Keratinocyte (primary cell): ENCODE data around the gene FCER1A. TPM values are rescaled to one million over a fixed set of nuclear protein-coding genes. Genes with fewer than 3 reads are reported as not detected.

Source experiments
- DNase-seq: peaks from one replicate; pipeline ENCODE4 v3.0.0-alpha.2; 2011; ENCODE audit warnings: low read depth, missing footprints, low spot score
- FAIRE-seq: peaks from 2 replicates; lab custom pipeline; 2011; peaks lifted over from hg19 to GRCh38; lab: Jason Lieb, UNC
- H2AFZ ChIP-seq: 2 replicates; pipeline ENCODE4 v1.6.0; 2012; ENCODE audit warnings: low read length, control low read depth, inconsistent platforms; ENCODE audit not compliant: control insufficient read depth
- H3K27ac ChIP-seq: 2 replicates; pipeline ENCODE4 v1.5.1; 2011; ENCODE audit warnings: low read length; ENCODE audit not compliant: control insufficient read depth, insufficient read depth
- H3K27me3 ChIP-seq: 3 replicates; pipeline ENCODE4 v1.6.0; 2011; ENCODE audit warnings: low read length; ENCODE audit not compliant: control insufficient read depth, insufficient read depth; ENCODE audit errors: extremely low read depth
- H3K36me3 ChIP-seq, 2 experiments: 2 replicates in 1 of 2; 3 replicates in 1 of 2; pipeline ENCODE4 v1.5.1; 2011; ENCODE audit warnings: low read length in 2 of 2, mild to moderate bottlenecking in 1 of 2; ENCODE audit not compliant: control insufficient read depth in 2 of 2, insufficient read depth in 2 of 2; ENCODE audit errors: extremely low read depth in 1 of 2
- H3K4me1 ChIP-seq: 3 replicates; pipeline ENCODE4 v1.5.1; 2011; ENCODE audit warnings: low read length; ENCODE audit not compliant: control insufficient read depth, insufficient read depth; ENCODE audit errors: extremely low read depth
- H3K4me2 ChIP-seq: 3 replicates; pipeline ENCODE4 v1.6.0; 2011; ENCODE audit warnings: low read depth, low read length; ENCODE audit not compliant: control insufficient read depth, insufficient read depth; ENCODE audit errors: extremely low read depth
- H3K4me3 ChIP-seq, 3 experiments: fragments of 200-600 bp in 1 of 3; sonication (generic) in 1 of 3; 2 replicates in 2 of 3; 3 replicates in 1 of 3; pipeline ENCODE4 v1.5.1; 2011 to 2016; ENCODE audit warnings: low read length in 3 of 3, mild to moderate bottlenecking in 3 of 3, control low read depth in 2 of 3, inconsistent platforms in 1 of 3, low read depth in 1 of 3, mixed read lengths in 1 of 3, mixed run types in 1 of 3, moderate library complexity in 1 of 3; ENCODE audit not compliant: control insufficient read depth in 2 of 3, insufficient read depth in 2 of 3; ENCODE audit errors: extremely low read depth in 1 of 3
- H3K79me2 ChIP-seq: 2 replicates; pipeline ENCODE4 v1.6.0; 2012; ENCODE audit warnings: low read length; ENCODE audit not compliant: control insufficient read depth, insufficient read depth
- H3K9ac ChIP-seq: 3 replicates; pipeline ENCODE4 v1.6.0; 2011; ENCODE audit warnings: low read length; ENCODE audit not compliant: control insufficient read depth, insufficient read depth; ENCODE audit errors: extremely low read depth
- H3K9me1 ChIP-seq: 3 replicates; pipeline ENCODE4 v1.6.0; 2011; ENCODE audit warnings: low read length; ENCODE audit not compliant: control insufficient read depth, insufficient read depth; ENCODE audit errors: extremely low read depth
- H3K9me3 ChIP-seq: 2 replicates; pipeline ENCODE4 v1.5.1; 2012; ENCODE audit warnings: low read depth, low read length; ENCODE audit not compliant: control insufficient read depth
- H4K20me1 ChIP-seq: 3 replicates; pipeline ENCODE4 v1.6.0; 2011; ENCODE audit warnings: low read length; ENCODE audit not compliant: control insufficient read depth, insufficient read depth; ENCODE audit errors: extremely low read depth
- EZH2 ChIP-seq: IDR thresholded peaks from one replicate; pipeline ENCODE4 v1.6.1; 2012; ENCODE audit warnings: inconsistent platforms, mild to moderate bottlenecking, low read length, moderate library complexity
- dilution Hi-C: fragments of 300-500 bp; cut with MboI; formaldehyde crosslinking; loops from one replicate; pipeline ENCODE4 v1.7.0; 2020; ENCODE audit warnings: low sequenced_read_pairs; ENCODE audit not compliant: extremely low pct_ligation_motif_present
- polyA plus RNA-seq, 5 experiments: library from polyadenylated mRNA; depleted of rRNA in 3 of 5; stranded (reverse) in 3 of 5; stranded (forward) in 1 of 5; unstranded in 1 of 5; fragments of >200 nt; gene quantifications; 1 replicate in 1 of 5; 2 replicates in 3 of 5; 3 replicates in 1 of 5; pipeline versions ENCODE4 v1.2.1 to v1.2.3, GENCODE V29; 2011 to 2012; ENCODE audit warnings: missing spikeins in 2 of 5, low read depth in 1 of 5, low replicate concordance in 1 of 5
- TF ChIP-seq, protein P1 (sequence below), 3 experiments: IDR thresholded peaks in 1 of 3; conservative IDR thresholded peaks in 1 of 3; optimal IDR thresholded peaks in 1 of 3; 2 replicates in 2 of 3; 3 replicates in 1 of 3; pipeline versions ENCODE3 to v1.5.1; 2011; ENCODE audit warnings: low read length in 3 of 3, mild to moderate bottlenecking in 3 of 3, moderate library complexity in 2 of 3, control low read depth in 1 of 3, inconsistent platforms in 1 of 3; ENCODE audit not compliant: insufficient read depth in 2 of 3; ENCODE audit errors: extremely low read depth in 1 of 3

Gene FCER1A
- polyA plus RNA-seq, 1 donor (not counting 4 experiments of a cell fraction or from before 2014, with no cell fraction given) = not detected

DNA sequence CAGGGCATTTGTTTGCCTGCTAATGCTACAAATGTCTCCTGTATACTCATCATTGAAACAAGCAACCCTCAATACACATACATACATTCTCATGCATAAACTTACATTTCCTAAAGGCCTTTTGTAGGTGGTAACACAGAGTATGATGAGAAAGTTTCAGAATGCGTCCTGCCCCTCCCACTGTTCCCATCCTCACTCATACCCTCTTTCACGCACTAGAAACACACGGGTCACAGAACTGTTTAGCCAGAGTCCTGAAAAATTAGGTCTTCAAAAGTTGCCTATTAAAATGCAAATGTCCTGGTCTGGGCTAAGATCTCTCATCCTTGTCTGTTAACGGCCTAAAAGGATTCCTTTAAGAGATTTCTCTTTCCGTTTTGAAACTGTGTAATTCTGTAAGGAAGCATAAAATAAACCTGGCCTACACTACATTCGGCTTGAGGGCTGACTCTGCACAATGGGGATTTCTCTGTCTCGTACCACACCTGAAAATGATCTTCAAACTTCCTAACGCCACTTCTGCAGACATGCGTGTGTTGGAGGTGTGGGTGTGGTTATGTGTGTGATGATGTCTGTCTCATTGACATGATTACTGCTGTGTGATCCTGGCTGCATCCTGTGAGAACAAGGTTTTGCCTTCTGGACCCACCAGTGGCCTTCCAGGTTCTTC is 5.3 kb upstream of the FCER1A start:
- Histone ChIP-seq H3K27me3 (no peaks in the 10 kb centered on the region), H3K4me2 (no peak overlapping the region)
- dilution Hi-C loops = no loop called here

DNA sequence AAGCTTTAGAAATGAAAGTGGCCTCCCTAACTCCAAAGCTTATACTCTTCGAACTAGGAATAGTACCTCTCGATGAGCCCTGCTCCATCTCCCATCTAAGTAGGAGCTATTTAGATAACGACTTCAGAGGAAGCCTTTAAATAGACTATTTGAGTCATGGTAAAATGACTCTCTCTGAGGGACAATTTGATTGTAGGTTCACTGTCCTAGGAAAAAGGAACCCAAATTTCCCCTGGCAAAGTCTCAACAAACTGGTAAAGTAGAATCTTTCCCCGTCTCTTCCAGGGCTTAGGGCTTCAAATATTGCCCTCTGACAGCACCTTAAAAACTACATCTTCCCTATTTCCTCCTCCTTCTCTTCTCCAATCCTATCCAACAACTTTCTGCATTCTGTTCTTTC is 2.0 kb upstream of the FCER1A start:
- Histone ChIP-seq H3K9me1 (no peaks in the 10 kb centered on the region), H3K9ac (no peak overlapping the region), H3K9me3 (no peaks in the 10 kb centered on the region), H4K20me1 (no peaks in the 10 kb centered on the region), H3K27ac (no peak overlapping the region), H2AFZ (no peak overlapping the region), H3K4me1 (no peaks in the 10 kb centered on the region), H3K4me2 (no peak overlapping the region), H3K4me3 (no peak overlapping the region), H3K36me3 (no peaks in the 10 kb centered on the region), H3K27me3 (no peaks in the 10 kb centered on the region), H3K79me2 (no peaks in the 10 kb centered on the region)
- no peak for DNase-seq
- TF ChIP-seq, protein P1, sequence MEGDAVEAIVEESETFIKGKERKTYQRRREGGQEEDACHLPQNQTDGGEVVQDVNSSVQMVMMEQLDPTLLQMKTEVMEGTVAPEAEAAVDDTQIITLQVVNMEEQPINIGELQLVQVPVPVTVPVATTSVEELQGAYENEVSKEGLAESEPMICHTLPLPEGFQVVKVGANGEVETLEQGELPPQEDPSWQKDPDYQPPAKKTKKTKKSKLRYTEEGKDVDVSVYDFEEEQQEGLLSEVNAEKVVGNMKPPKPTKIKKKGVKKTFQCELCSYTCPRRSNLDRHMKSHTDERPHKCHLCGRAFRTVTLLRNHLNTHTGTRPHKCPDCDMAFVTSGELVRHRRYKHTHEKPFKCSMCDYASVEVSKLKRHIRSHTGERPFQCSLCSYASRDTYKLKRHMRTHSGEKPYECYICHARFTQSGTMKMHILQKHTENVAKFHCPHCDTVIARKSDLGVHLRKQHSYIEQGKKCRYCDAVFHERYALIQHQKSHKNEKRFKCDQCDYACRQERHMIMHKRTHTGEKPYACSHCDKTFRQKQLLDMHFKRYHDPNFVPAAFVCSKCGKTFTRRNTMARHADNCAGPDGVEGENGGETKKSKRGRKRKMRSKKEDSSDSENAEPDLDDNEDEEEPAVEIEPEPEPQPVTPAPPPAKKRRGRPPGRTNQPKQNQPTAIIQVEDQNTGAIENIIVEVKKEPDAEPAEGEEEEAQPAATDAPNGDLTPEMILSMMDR (optimal IDR thresholded peaks at IDR 0.05 in 1 of 3, IDR thresholded peaks at IDR 0.05 in 1 of 3, conservative IDR thresholded peaks at IDR 0.05 in 1 of 3; ENCODE audit: extremely low read depth in 1 of 3, insufficient read depth in 2 of 3, low read length in 3 of 3) = no peak
- no peak for TF ChIP-seq EZH2
- FAIRE-seq = no peak
- dilution Hi-C loops = no loop called here

More for the DNA sequence above, 5.3 kb upstream of the FCER1A start:
- H3K36me3 ChIP-seq = no peaks in the 10 kb centered on the region
- H3K9me1 ChIP-seq = no peaks in the 10 kb centered on the region
- no peaks in the 10 kb centered on the region for H3K79me2 ChIP-seq
- FAIRE-seq = no peak
- no peak overlapping the region for H3K27ac ChIP-seq
- H3K4me1 ChIP-seq = no peaks in the 10 kb centered on the region
- no peak overlapping the region for H2AFZ ChIP-seq
- DNase-seq = no peak
- H3K9ac ChIP-seq = no peak overlapping the region
- H3K4me3 ChIP-seq = no peak overlapping the region
- TF ChIP-seq, protein P1 (optimal IDR thresholded peaks at IDR 0.05 in 1 of 3, IDR thresholded peaks at IDR 0.05 in 1 of 3, conservative IDR thresholded peaks at IDR 0.05 in 1 of 3; ENCODE audit: extremely low read depth in 1 of 3, insufficient read depth in 2 of 3, low read length in 3 of 3) = no peak
- no peak for TF ChIP-seq EZH2
- H3K9me3 ChIP-seq = no peaks in the 10 kb centered on the region
- H4K20me1 ChIP-seq = no peaks in the 10 kb centered on the region
